Prostate gland (tissue), 2 donors: ENCODE results near the gene MET. TPM values are rescaled to one million over a fixed set of nuclear protein-coding genes. Genes with fewer than 3 reads are reported as not detected.
"Not testable (repeated sequence)": the region's sequence is repeated elsewhere in the genome, so short reads cannot be mapped to it uniquely, and the experiment has no call there.

ENCODE experiments used
- DNase-seq: peaks from one replicate; pipeline ENCODE4 v3.0.0-alpha.2; 2019; ENCODE audit warnings: low spot score
- H3K27ac ChIP-seq, 2 donors: fragments of 200-600 bp; sonication (generic); 2 replicates each; pipeline ENCODE4 v1.5.1; 2017 to 2019
- H3K27me3 ChIP-seq: fragments of 200-600 bp; sonication (generic); replicated peaks from 2 replicates; pipeline ENCODE4 v1.5.1; 2019; ENCODE audit not compliant: insufficient read depth
- H3K36me3 ChIP-seq, 2 donors: fragments of 200-600 bp; sonication (generic); 1 replicate in 1 of 2; 2 replicates in 1 of 2; pipeline versions ENCODE4 v1.5.1 to v1.8.1; 2017 to 2019
- H3K4me1 ChIP-seq: fragments of 200-600 bp; sonication (generic); replicated peaks from 2 replicates; pipeline ENCODE4 v1.5.1; 2019
- H3K4me3 ChIP-seq, 2 donors: fragments of 200-600 bp; sonication (generic); 2 replicates each; pipeline ENCODE4 v1.5.1; 2017 to 2019
- H3K9me3 ChIP-seq: fragments of 200-600 bp; sonication (generic); 2 replicates; pipeline ENCODE4 v1.5.1; 2017
- POLR2A ChIP-seq: fragments of 450-650 bp; IDR thresholded peaks from one replicate; pipeline ENCODE4 v1.6.1; 2016; ENCODE audit warnings: antibody characterized with exemption, mild to moderate bottlenecking
- POLR2AphosphoS5 ChIP-seq: sonication (generic); formaldehyde crosslinking; IDR thresholded peaks from one replicate; pipeline ENCODE4 v1.6.1; 2017; ENCODE audit warnings: antibody characterized with exemption
- WGBS: methylation state at CpG from one replicate; pipeline ENCODE4 v1.1.5; 2018; 5-methylcytosine and 5-hydroxymethylcytosine counted together
- intact Hi-C: fragments of 100-400 bp; cut with DNase I; formaldehyde crosslinking; loops from one replicate; pipeline ENCODE4 v1.14.2; 2022
- total RNA-seq, 2 donors: library from RNA; depleted of rRNA; stranded (reverse); fragments of >200 nt; gene quantifications; one replicate each; pipeline ENCODE4 v1.1.0, GENCODE V29; 2016
- TF ChIP-seq, protein P1 (sequence below), 4 experiments: fragments of 200-600 bp in 2 of 4; fragments of 450-650 bp in 2 of 4; sonication (generic) in 2 of 4; IDR thresholded peaks; 1 replicate in 3 of 4; 2 replicates in 1 of 4; pipeline ENCODE4 v1.5.1; 2016 to 2019; ENCODE audit warnings: antibody characterized with exemption in 4 of 4, mild to moderate bottlenecking in 2 of 4, moderate library complexity in 2 of 4

MET gene
- total RNA-seq, 2 donors from 2014 or later: 14.2 to 17.0 TPM

- no peaks in the 10 kb centered on the region for H3K36me3 ChIP-seq
- peak; percentile 23 for DNase-seq
- no peak overlapping the region for H3K27ac ChIP-seq
- no peak overlapping the region for H3K4me3 ChIP-seq
- no peaks in the 10 kb centered on the region for H3K27me3 ChIP-seq
- no peaks in the 10 kb centered on the region for H3K4me1 ChIP-seq
- WGBS: 53% methylated on average over 7 of the region's 7 CpGs
- no peak for TF ChIP-seq POLR2A
- TF ChIP-seq POLR2AphosphoS5: peak; percentile 48
- no peaks in the 10 kb centered on the region for H3K9me3 ChIP-seq
- intact Hi-C loops: no loop called here
Observed at GRCh38 chr7:116741625-116742316, 69.8 kb downstream of the MET start.

DNA sequence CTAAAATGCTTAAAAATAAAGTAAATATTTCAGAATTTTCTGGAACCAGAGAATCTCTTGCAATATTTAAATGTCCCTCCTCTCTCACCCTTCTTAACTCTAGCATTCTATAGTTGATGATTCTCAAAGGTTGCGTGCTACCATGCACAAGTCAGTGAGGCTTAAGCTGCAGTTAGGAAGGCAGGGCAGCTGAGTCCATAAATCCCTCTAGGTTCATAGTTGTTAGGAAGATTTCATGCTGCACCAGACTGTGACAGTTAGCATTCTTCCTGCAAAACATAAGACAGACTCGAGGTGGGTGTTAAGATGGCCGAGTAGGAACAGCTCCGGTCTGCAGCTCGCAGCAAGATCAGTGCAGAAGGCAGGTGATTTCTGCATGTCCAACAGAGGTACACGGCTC lies 70.6 kb downstream of the MET start:
- no peaks in the 10 kb centered on the region for H3K4me1 ChIP-seq
- no peaks in the 10 kb centered on the region for H3K27me3 ChIP-seq
- H3K4me3 ChIP-seq: no peak overlapping the region
- H3K27ac ChIP-seq: no peak overlapping the region
- intact Hi-C loops: no loop called here
- no peaks in the 10 kb centered on the region for H3K36me3 ChIP-seq
- 86% methylated on average over 6 of the region's 6 CpGs for WGBS
- no peaks in the 10 kb centered on the region for H3K9me3 ChIP-seq
- TF ChIP-seq POLR2AphosphoS5 (no peak), POLR2A (no peak)
- TF ChIP-seq, protein P1, sequence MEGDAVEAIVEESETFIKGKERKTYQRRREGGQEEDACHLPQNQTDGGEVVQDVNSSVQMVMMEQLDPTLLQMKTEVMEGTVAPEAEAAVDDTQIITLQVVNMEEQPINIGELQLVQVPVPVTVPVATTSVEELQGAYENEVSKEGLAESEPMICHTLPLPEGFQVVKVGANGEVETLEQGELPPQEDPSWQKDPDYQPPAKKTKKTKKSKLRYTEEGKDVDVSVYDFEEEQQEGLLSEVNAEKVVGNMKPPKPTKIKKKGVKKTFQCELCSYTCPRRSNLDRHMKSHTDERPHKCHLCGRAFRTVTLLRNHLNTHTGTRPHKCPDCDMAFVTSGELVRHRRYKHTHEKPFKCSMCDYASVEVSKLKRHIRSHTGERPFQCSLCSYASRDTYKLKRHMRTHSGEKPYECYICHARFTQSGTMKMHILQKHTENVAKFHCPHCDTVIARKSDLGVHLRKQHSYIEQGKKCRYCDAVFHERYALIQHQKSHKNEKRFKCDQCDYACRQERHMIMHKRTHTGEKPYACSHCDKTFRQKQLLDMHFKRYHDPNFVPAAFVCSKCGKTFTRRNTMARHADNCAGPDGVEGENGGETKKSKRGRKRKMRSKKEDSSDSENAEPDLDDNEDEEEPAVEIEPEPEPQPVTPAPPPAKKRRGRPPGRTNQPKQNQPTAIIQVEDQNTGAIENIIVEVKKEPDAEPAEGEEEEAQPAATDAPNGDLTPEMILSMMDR (IDR thresholded peaks at IDR 0.05): no peak
- DNase-seq: no peak

DNA sequence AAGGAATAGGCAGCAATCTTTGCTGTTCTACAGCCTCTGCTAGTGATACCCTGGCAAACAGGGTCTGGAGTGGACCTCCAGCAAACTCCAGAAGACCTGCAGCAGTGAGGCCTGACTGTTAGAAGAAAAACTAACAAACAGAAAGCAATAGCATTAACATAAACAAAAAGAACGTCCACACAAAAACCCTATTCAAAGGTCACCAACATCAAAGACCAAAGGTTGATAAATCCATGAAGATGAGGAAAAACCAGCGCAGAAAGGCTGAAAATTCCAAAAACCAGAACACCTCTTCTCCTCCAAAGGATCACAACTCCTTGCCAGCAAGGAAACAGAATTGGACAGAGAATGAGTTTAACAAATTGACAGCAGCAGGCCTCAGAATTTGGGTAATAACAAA lies 71.8 kb downstream of the MET start:
- 78% methylated on average over 2 of the region's 2 CpGs for WGBS
- DNase-seq, H3K4me1 ChIP-seq, H3K27me3 ChIP-seq, H3K27ac ChIP-seq, intact Hi-C loops, H3K4me3 ChIP-seq, H3K36me3 ChIP-seq, H3K9me3 ChIP-seq: not testable (repeated sequence)

- intact Hi-C loops, H3K27me3 ChIP-seq, H3K4me1 ChIP-seq, H3K9me3 ChIP-seq, H3K27ac ChIP-seq, H3K4me3 ChIP-seq, DNase-seq, H3K36me3 ChIP-seq: not testable (repeated sequence)
- 94% methylated on average over 5 of the region's 5 CpGs for whole genome bisulfite sequencing
Observed at GRCh38 chr7:116746388-116746787, 74.4 kb downstream of the MET start.

GRCh38 chr7:116751070-116751469 lies 79.1 kb downstream of the MET start:
- DNase-seq, H3K9me3 ChIP-seq, H3K4me1 ChIP-seq, H3K36me3 ChIP-seq, H3K27ac ChIP-seq, H3K27me3 ChIP-seq, intact Hi-C loops, H3K4me3 ChIP-seq: not testable (repeated sequence)
- 89% methylated on average over 4 of the region's 4 CpGs for whole genome bisulfite sequencing

GRCh38 chr7:116752305-116753074 lies 80.5 kb downstream of the MET start:
- WGBS: 65% methylated on average over 9 of the region's 9 CpGs
- no peak overlapping the region for H3K4me3 ChIP-seq
- no peak overlapping the region for H3K27ac ChIP-seq
- no peaks in the 10 kb centered on the region for H3K36me3 ChIP-seq
- TF ChIP-seq POLR2AphosphoS5 (no peak), POLR2A (no peak)
- TF ChIP-seq, protein P1 (IDR thresholded peaks at IDR 0.05): no peak
- DNase-seq: no peak
- intact Hi-C loops: no loop called here
- H3K27me3 ChIP-seq: no peaks in the 10 kb centered on the region
- H3K9me3 ChIP-seq: no peaks in the 10 kb centered on the region
- no peaks in the 10 kb centered on the region for H3K4me1 ChIP-seq

DNA sequence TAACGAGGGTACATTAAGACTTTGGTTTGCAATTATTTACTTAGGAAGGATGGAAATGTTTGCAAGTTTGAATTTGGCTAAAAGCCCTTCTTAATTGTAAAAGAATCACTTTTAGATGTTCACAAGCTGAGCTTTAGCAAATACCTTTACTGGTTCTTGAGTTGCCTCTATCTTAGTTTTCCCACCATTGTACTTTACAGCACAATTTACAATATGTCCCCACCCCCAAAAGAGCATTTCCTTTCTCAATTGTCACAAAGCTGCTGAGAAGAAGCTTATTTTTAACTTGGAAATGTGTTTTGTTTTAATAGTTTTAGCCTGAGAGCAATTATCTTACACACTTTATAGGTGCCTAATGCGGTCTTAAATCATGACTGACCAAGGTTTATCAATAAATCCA lies 81.1 kb downstream of the MET start:
- 61% methylated on average over 2 of the region's 2 CpGs for WGBS
- Histone ChIP-seq H3K27ac (no peak overlapping the region), H3K27me3 (no peaks in the 10 kb centered on the region), H3K36me3 (no peaks in the 10 kb centered on the region), H3K4me3 (no peak overlapping the region), H3K9me3 (no peaks in the 10 kb centered on the region), H3K4me1 (no peaks in the 10 kb centered on the region)
- no peak for DNase-seq
- intact Hi-C loops: no loop called here
- no peak for TF ChIP-seq POLR2A
